CD4-positive, alpha-beta T cell treated with Interleukin-1 beta for 1 hour (primary cell): ENCODE measurements around the gene EXOC6B.

ENCODE experiments used
- DNase-seq, 2 donors: peaks; one replicate each; pipeline ENCODE4 v3.0.0-alpha.2; 2020 to 2022

The EXOC6B gene

GRCh38 chr2:72141881-72142451 is 683.9 kb downstream of the EXOC6B start:
- no peak for DNase-seq

- no peak for DNase-seq
Measured at GRCh38 chr2:72141032-72141645, 684.7 kb downstream of the EXOC6B start.

GRCh38 chr2:72140621-72140960 is 685.2 kb downstream of the EXOC6B start:
- no peak for DNase-seq

GRCh38 chr2:72139874-72140620 is 685.8 kb downstream of the EXOC6B start:
- DNase-seq = no peak

- no peak for DNase-seq
Measured at GRCh38 chr2:72139471-72139873, 686.4 kb downstream of the EXOC6B start.

GRCh38 chr2:72138921-72139381 is 686.9 kb downstream of the EXOC6B start:
- DNase-seq = no peak

GRCh38 chr2:72138011-72138881 is 687.6 kb downstream of the EXOC6B start:
- no peak for DNase-seq

GRCh38 chr2:72137498-72138010 is 688.3 kb downstream of the EXOC6B start:
- peak; percentile 19 to 42 for DNase-seq

GRCh38 chr2:72136933-72137497 is 688.8 kb downstream of the EXOC6B start:
- no peak for DNase-seq

GRCh38 chr2:72136331-72136730 is 689.5 kb downstream of the EXOC6B start:
- DNase-seq = no peak

GRCh38 chr2:72135921-72136320 is 689.9 kb downstream of the EXOC6B start:
- no peak for DNase-seq

GRCh38 chr2:72134997-72135800 is 690.6 kb downstream of the EXOC6B start:
- no peak for DNase-seq

GRCh38 chr2:72134408-72134996 is 691.3 kb downstream of the EXOC6B start:
- DNase-seq = no peak

GRCh38 chr2:72133721-72134407 is 692.0 kb downstream of the EXOC6B start:
- DNase-seq = no peak

GRCh38 chr2:72132981-72133720 is 692.7 kb downstream of the EXOC6B start:
- no peak for DNase-seq

GRCh38 chr2:72131916-72132841 is 693.7 kb downstream of the EXOC6B start:
- DNase-seq = no peak

- DNase-seq = no peak
Measured at GRCh38 chr2:72131371-72131891, 694.4 kb downstream of the EXOC6B start.

- DNase-seq = no peak
Measured at GRCh38 chr2:72130659-72131360, 695.0 kb downstream of the EXOC6B start.
